SH-SY5Y (cell line): ENCODE results near the gene KIAA1217.

Experiments
- GATA2 ChIP-seq: IDR thresholded peaks from 2 replicates; pipeline ENCODE4 v1.6.1; 2011; ENCODE audit warnings: mild to moderate bottlenecking, low read depth, low read length
- GATA3 ChIP-seq: IDR thresholded peaks from 2 replicates; pipeline ENCODE4 v1.6.1; 2011; ENCODE audit warnings: low read depth, mild to moderate bottlenecking, low read length, moderate library complexity

DNA sequence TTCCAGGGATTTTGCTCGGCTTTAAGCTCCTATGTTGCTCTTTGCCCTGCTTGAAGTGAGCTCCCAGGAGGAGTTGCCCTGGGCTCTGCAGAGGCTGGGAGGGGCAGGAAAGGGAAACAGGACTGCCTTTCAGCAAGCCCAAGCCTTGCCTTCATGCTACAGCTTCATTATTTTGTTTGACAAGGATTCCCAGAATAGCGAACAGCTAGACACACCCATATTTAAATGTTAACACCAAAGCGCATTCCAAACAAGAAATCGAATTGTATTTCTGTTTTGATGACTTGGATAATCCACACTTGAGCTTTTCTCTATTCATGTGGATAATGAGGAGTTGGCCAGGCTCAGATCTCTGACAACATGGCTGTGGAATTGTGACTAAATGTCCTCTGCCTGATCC is 6.3 kb downstream of the KIAA1217 start:
- TF ChIP-seq GATA2 (no peak), GATA3 (no peak)
